Measurements from ENCODE around the gene RB1.
A peak's percentile ranks its signal among the peaks of the same experiment; 100 is the strongest.

Gene RB1

GRCh38 chr13:48303359-48304142 is at the start of gene RB1:
TSS of gene RB1 (plus strand) at chr13:48303751. CDS start at chr13:48303913, 162 bp downstream.
- peak; percentile 72 for DNase-seq

- DNase-seq = no peak
These were observed 49.7 kb upstream of the RB1 start for GRCh38 chr13:48253849-48254248.

- DNase-seq = no peak
These were observed 48.5 kb upstream of the RB1 start for GRCh38 chr13:48255090-48255489.

- no peak for DNase-seq
These were observed 47.6 kb upstream of the RB1 start for GRCh38 chr13:48255954-48256353.

GRCh38 chr13:48258002-48258401 is 45.5 kb upstream of the RB1 start:
- no peak for DNase-seq

GRCh38 chr13:48258430-48258829 is 45.1 kb upstream of the RB1 start:
- DNase-seq = no peak

GRCh38 chr13:48260970-48261369 is 42.6 kb upstream of the RB1 start:
- DNase-seq = no peak

- DNase-seq = no peak
These were observed 40.4 kb upstream of the RB1 start for GRCh38 chr13:48263196-48263595.

GRCh38 chr13:48264058-48264457 is 39.5 kb upstream of the RB1 start:
- DNase-seq = no peak

- no peak for DNase-seq
These were observed 38.2 kb upstream of the RB1 start for GRCh38 chr13:48265217-48265815.

GRCh38 chr13:48266150-48266549 is 37.4 kb upstream of the RB1 start:
- DNase-seq = no peak

GRCh38 chr13:48266701-48267639 is 36.6 kb upstream of the RB1 start:
- DNase-seq = no peak

- no peak for DNase-seq
These were observed 35.5 kb upstream of the RB1 start for GRCh38 chr13:48268019-48268418.

- no peak for DNase-seq
These were observed 30.2 kb upstream of the RB1 start for GRCh38 chr13:48273346-48273745.

GRCh38 chr13:48275507-48275906 is 28.0 kb upstream of the RB1 start:
- DNase-seq = no peak

GRCh38 chr13:48278806-48279205 is 24.7 kb upstream of the RB1 start:
- DNase-seq = no peak

GRCh38 chr13:48281556-48281955 is 22.0 kb upstream of the RB1 start:
- DNase-seq = no peak

GRCh38 chr13:48291730-48292129 is 11.8 kb upstream of the RB1 start:
- no peak for DNase-seq

GRCh38 chr13:48292650-48293049 is 10.9 kb upstream of the RB1 start:
- no peak for DNase-seq

- no peak for DNase-seq
These were observed 8.9 kb upstream of the RB1 start for GRCh38 chr13:48294653-48295052.

- no peak for DNase-seq
These were observed 8.3 kb upstream of the RB1 start for GRCh38 chr13:48295271-48295670.

GRCh38 chr13:48296528-48296927 is 7.0 kb upstream of the RB1 start:
- no peak for DNase-seq

- DNase-seq = no peak
These were observed 6.3 kb upstream of the RB1 start for GRCh38 chr13:48297131-48297786.
